IPS-15b (cell line): ENCODE measurements around the gene EPHA7.

ENCODE experiments used
- H3K27me3 ChIP-seq: one replicate; pipeline ENCODE4 v1.6.1; 2013; ENCODE audit warnings: low read length; ENCODE audit not compliant: control insufficient read depth, insufficient read depth
- H3K36me3 ChIP-seq: one replicate; pipeline ENCODE4 v1.6.1; 2013; ENCODE audit warnings: low read length; ENCODE audit not compliant: control insufficient read depth, insufficient read depth
- H3K4me1 ChIP-seq: one replicate; pipeline ENCODE4 v1.6.1; 2013; ENCODE audit warnings: mild to moderate bottlenecking, low read length; ENCODE audit not compliant: control insufficient read depth, insufficient read depth
- H3K4me3 ChIP-seq: one replicate; pipeline ENCODE4 v1.5.1; 2013; ENCODE audit warnings: low read depth, low read length
- H3K9ac ChIP-seq: one replicate; pipeline ENCODE4 v1.6.1; 2013; ENCODE audit warnings: low read depth, mild to moderate bottlenecking, low read length
- H3K9me3 ChIP-seq: one replicate; pipeline ENCODE4 v1.6.1; 2013; ENCODE audit warnings: mild to moderate bottlenecking, low read length; ENCODE audit not compliant: control insufficient read depth, insufficient read depth

EPHA7 gene

DNA sequence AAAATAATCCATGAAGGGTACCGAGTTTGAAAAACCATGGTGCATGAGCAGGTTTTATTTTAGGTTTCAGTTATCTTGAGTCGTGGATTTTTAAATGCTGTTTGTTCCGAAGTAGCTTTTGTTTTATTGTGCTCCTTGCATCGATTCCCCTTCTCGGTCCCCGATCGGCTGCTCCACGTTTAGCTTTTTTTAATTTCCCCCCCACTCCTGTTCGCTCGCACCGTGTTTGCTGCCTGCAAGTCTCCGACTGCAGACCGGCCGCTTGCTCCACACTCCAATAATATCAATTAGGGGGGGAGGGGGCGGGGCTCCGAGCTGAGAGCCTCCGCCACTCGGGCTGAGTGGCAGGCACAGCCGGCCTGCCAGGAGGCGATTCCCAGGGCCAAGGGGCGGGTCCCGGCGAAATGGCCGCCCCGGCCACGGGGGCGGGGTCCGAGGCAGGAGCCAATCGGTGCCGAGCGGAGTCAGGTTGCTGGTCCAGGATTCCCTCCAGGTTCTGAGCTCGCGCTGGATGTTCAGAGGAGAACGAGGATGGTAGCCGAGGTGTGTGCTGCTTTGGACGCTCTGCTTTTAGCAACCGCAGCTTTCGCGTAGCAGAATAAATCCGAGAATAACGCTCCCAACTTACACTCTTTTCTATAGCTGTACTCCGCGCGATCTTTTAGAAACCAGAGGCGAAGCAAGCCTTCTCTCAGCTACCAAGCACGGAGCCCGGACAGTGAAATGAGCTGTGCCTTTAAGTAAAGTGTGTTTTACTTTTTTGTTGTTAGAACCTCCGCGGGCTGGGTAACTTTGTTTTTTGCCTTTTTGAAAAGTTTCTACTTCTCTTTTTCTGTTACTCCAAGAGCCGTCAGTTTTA is at the start of gene EPHA7:
Gene EPHA7, minus strand, starts transcription at position 256 of the 859 bp plus-strand sequence. Its CDS starts 218 bp downstream, at position 38.
- Histone ChIP-seq H3K4me3 (peak within 1 kb of the TSS; percentile 94), H3K9ac (no peak within 1 kb of the TSS)

DNA sequence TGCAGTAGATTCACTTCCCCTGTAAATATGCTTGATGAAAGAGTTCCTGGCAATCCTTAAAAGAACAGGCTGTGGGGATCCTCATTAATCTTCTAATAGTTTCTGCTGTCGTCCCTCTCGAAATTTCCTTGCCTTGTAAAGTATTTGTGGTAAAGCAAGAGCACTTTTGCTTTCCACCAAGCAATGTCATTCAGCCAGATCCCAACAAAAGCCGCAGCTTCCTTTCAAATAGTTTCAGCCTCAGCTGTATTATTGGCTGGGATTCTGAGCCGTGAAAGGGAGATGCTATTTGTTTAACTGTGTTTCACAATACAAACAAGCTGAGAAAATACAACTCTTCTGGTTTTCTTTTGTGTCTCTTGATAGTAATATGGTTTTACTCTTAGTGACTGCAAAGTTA is 48.9 kb upstream of the EPHA7 start:
- Histone ChIP-seq H3K9me3 (no peaks in the 10 kb centered on the region), H3K4me1 (no peaks in the 10 kb centered on the region), H3K4me3 (no peak overlapping the region), H3K9ac (no peak overlapping the region), H3K27me3 (no peaks in the 10 kb centered on the region), H3K36me3 (no peaks in the 10 kb centered on the region)

More for the DNA sequence above, at the start of gene EPHA7:
- H3K27me3 ChIP-seq: peaks cover 30% of the 10 kb centered on the region
- no peaks in the 10 kb centered on the region for H3K4me1 ChIP-seq
- H3K9me3 ChIP-seq: no peaks in the 10 kb centered on the region
- no peaks in the 10 kb centered on the region for H3K36me3 ChIP-seq

DNA sequence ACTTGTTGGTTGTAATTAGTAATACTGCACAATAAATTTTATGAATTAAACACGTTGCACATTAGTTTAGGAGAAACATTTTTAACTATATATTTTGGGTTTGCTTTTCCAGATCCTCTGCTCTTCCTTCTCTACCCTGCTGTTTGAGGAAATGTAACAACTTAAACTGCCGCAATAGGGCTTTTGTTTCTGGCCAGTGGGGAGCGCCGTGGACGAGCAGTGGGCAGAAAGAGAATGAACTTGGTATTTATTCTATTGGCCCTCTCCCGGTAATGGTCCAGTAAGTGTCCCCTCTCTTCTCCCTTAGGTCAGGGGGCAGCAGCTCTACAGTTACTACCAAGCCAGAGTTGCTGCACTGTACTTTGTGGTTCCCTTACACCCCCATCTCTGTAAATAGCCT is 35.2 kb upstream of the EPHA7 start:
- Histone ChIP-seq H3K4me1 (peaks cover 3% of the 10 kb centered on the region), H3K36me3 (no peaks in the 10 kb centered on the region), H3K27me3 (no peaks in the 10 kb centered on the region), H3K4me3 (no peak overlapping the region), H3K9ac (no peak overlapping the region), H3K9me3 (no peaks in the 10 kb centered on the region)

DNA sequence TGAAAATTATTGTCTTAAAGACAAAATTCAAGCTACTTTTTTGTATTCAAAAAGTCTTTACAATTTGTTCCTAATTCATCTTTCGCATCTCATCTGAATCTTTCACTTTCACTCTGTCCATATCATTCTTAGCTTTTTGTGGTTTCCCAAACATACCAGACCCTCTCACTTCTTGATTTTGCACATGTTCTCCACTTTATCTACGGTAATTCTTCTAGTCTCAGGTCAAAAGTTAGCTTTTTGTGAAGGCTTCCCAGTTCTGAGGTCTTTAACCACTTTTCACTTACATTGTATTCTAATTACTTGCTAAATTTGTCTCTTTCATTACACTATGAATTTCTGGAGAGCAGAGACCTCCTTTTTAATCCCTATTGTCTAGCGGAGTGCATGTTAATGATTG is 34.6 kb upstream of the EPHA7 start:
- Histone ChIP-seq H3K27me3 (no peaks in the 10 kb centered on the region), H3K9me3 (no peaks in the 10 kb centered on the region), H3K9ac (no peak overlapping the region), H3K4me1 (peaks cover 3% of the 10 kb centered on the region), H3K36me3 (no peaks in the 10 kb centered on the region), H3K4me3 (no peak overlapping the region)

DNA sequence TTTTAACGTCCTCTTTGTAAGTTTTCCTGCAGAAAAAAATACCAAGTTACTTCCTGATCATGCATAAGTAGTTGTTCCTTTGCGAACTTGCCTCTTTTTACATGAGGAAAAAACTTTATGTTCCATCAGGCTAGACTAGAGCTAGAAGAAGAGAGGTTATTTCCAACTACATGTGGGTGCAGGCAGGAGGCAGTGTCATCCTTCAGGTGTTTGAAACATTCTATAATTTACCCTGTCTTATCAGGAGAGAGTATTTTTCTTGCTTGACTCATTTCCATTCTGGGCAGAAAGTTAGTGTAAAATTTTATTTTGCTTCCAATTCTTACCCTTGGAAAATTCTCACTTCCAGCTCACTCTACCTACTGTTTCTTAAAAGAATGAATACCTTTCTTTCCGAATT is 28.5 kb upstream of the EPHA7 start:
- Histone ChIP-seq H3K9ac (no peak overlapping the region), H3K4me3 (no peak overlapping the region), H3K36me3 (no peaks in the 10 kb centered on the region), H3K9me3 (no peaks in the 10 kb centered on the region), H3K27me3 (no peaks in the 10 kb centered on the region), H3K4me1 (no peaks in the 10 kb centered on the region)

DNA sequence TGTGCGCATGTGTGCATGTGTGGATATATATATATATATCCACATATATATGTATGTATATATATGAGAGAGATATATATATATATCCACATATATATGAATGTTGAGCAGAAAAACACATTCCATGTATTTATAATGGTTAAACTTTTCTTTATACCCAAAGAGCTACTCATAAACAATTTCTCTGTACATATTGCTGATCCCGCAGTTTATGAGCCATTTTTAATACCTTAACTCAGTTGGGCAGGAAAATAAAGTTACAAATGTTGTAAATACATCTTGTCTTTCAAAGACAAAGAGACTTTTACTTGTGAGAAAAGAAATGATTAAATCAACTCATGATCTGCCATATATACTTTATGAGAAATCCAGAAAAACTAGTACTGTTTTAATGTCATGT is 18.1 kb upstream of the EPHA7 start:
- Histone ChIP-seq H3K9ac (no peak overlapping the region), H3K4me1 (no peaks in the 10 kb centered on the region), H3K27me3 (no peaks in the 10 kb centered on the region), H3K9me3 (no peaks in the 10 kb centered on the region), H3K4me3 (no peak overlapping the region), H3K36me3 (no peaks in the 10 kb centered on the region)

DNA sequence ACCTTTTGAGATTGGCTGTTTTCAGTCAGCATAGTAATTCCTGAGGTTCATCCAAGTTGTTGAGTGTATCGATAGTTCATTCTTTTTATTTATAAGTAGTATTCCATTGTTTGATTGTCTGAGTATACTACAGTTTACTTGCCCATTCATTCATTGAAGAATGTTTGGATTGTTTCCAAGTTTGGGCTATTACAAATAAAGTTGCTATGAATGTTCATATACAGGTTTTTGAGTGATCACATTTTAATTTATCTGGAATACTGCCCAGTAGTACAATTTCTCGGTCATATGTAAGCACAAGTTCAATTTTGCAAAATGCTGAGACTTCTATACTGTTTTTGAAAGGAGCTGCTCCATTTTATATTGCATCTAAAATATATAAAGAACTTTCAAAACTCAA is 14.2 kb upstream of the EPHA7 start:
- Histone ChIP-seq H3K4me1 (no peaks in the 10 kb centered on the region), H3K27me3 (no peaks in the 10 kb centered on the region), H3K36me3 (no peaks in the 10 kb centered on the region), H3K9me3 (no peaks in the 10 kb centered on the region), H3K4me3 (no peak overlapping the region), H3K9ac (no peak overlapping the region)

DNA sequence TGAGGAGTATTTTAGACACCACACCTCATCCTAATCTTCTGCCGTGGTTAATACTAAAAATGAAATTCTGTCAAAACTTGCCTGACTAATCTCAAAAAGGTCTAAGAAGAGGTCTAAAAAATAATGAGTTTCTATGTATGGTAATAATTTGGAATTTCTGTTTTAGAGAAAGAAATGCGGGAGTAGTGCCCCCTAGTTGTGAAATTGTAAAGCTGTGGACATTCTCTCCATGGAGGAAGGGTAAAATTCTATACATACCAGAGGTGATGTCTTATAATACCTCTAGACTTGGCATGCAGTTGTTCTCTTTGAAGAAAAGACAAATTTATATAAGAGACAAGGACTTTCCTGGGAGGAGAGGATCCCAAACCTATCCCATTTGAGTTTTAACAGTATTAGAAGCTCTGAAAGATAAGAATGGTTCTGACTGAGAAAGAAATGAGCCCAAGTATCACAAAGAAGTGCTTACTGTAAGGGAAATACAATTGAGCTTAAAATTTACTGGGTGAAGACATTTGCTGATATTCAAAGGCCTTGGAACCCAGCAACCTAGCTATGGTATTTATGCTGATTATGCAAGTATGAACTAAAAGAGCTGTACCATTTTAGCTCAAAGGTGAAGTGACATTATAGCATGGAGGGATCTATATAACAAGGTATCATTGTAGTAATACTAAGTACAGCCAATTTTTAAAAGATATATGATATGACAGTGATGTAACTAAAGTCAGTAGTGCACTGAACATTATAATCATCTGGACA is 5.1 kb upstream of the EPHA7 start:
- Histone ChIP-seq H3K4me1 (no peaks in the 10 kb centered on the region), H3K36me3 (no peaks in the 10 kb centered on the region), H3K4me3 (no peak overlapping the region), H3K9ac (no peak overlapping the region), H3K9me3 (no peaks in the 10 kb centered on the region), H3K27me3 (peaks cover 16% of the 10 kb centered on the region)

DNA sequence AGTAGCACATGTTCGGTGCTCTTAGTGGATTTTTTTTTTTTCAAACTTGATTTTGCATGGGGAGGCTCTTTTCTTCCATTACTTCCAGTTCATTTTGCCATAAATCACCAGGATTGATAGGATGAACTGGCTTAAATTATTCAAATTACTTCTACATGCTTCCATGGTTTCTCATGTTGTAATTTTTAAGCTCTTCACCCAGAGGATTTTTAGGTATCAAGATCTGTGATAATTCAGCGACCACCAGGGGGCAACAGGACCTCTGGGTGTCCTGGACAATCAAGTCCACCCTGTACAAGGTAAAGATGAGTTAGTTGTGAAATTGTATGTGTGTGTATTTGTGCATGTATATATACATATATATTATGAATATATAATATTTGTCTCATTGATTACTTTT is 4.2 kb upstream of the EPHA7 start:
- Histone ChIP-seq H3K9me3 (no peaks in the 10 kb centered on the region), H3K4me3 (no peak overlapping the region), H3K9ac (no peak overlapping the region), H3K36me3 (no peaks in the 10 kb centered on the region), H3K27me3 (peaks cover 16% of the 10 kb centered on the region), H3K4me1 (no peaks in the 10 kb centered on the region)

DNA sequence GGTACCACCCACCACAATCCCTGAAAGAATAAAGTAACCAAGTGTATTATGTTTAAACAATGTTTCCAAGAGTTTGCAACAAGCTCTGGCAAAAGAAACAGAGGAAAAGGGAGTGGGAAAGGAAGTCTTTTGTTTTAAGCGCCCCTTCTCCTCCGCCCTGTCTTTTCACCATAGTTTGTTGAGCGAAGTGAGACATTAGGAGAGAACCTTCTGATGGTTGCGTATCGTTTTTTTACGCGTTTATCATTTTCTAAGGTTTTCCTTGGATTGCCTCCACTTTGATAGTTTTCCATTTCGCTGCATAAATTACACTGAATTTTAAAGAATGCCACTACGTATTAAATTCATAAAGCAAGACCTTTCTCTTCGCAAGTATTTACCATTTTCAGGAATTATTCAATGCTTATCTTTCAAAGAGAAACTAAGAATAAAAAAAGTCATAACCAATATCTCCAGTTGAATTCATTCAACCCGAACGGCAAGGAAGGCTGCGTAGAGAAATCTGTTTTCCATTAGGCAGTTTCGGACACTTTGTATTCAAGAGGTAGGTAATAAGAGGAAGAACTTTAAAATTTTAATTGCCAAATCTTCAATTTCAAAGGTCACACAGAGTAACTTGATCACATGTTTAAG is 920 bp upstream of the EPHA7 start:
- no peaks in the 10 kb centered on the region for H3K9me3 ChIP-seq
- H3K9ac ChIP-seq: no peak overlapping the region
- no peaks in the 10 kb centered on the region for H3K36me3 ChIP-seq
- no peaks in the 10 kb centered on the region for H3K4me1 ChIP-seq
- peaks cover 30% of the 10 kb centered on the region for H3K27me3 ChIP-seq
- H3K4me3 ChIP-seq: peak overlapping the region; percentile 49

DNA sequence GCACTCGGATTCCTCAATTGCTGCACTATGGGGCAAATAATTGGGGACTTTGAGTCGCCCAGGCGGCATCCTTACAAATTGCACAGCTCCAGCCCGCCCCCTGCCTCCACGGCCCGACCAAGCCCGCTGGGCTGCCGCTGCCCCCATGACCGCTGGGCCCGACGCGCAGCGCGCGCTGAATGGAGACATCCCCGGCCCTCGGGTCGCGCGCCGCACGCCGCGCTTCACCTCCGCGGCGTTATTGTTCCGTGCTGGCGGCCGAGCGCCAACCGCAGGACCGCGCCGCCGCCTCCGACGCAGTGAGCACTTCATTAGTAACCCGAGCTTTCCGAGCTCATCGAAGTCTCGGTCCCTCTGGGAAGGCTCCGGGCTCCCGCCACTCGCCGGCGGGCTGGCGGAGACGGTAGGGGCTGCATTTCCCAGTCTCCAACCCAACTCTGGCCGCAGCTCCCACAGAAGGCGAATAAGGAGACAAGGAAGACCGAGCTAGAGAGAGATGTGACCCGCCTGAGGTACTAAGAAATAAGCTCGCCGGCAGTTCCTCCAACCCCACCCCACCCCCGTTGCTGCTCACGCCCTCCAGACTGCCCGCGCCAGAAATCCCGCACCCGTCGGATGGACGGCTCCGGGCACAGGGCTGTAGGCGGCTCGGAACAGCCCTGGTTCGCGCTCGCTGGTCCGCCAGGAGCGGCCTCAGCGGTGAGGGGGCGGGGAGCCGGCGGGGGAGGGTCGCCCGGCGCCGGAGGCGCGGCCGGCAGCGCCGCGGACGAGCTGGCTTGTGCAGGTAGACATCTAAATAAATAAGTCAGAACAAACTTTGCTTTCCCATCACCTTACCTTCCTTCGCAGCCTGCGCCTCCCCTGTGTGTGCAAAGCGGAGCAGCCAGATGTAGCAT is 703 bp downstream of the EPHA7 start:
- Histone ChIP-seq H3K4me3 (peak overlapping the region; percentile 94), H3K4me1 (no peaks in the 10 kb centered on the region), H3K36me3 (no peaks in the 10 kb centered on the region), H3K27me3 (peaks cover 30% of the 10 kb centered on the region), H3K9ac (no peak overlapping the region), H3K9me3 (no peaks in the 10 kb centered on the region)
